HEK293 (cell line): ENCODE results near the gene ELAVL1.

ENCODE experiments used
- EGR2 ChIP-seq: fragments of 450-650 bp; formaldehyde crosslinking; IDR thresholded peaks from 2 replicates; pipeline ENCODE4 v1.5.1; 2016; ENCODE audit warnings: low read depth, missing biosample characterization, missing genetic modification characterization
- GLIS1 ChIP-seq: fragments of 450-650 bp; formaldehyde crosslinking; IDR thresholded peaks from 2 replicates; pipeline ENCODE4 v1.5.1; 2016; ENCODE audit warnings: missing biosample characterization, missing genetic modification characterization
- HOXD13 ChIP-seq: sonication (generic); formaldehyde crosslinking; IDR thresholded peaks from 2 replicates; pipeline ENCODE4 v1.8.0; 2022; ENCODE audit warnings: missing genetic modification reagents, borderline replicate concordance
- OSR2 ChIP-seq: fragments of 450-650 bp; formaldehyde crosslinking; IDR thresholded peaks from 2 replicates; pipeline ENCODE4 v1.5.1; 2016; ENCODE audit warnings: missing biosample characterization, missing genetic modification characterization
- PRDM10 ChIP-seq: fragments of 450-650 bp; formaldehyde crosslinking; IDR thresholded peaks from 2 replicates; pipeline ENCODE4 v1.5.1; 2016; ENCODE audit warnings: missing biosample characterization, missing genetic modification characterization
- PRDM6 ChIP-seq: fragments of 450-650 bp; formaldehyde crosslinking; IDR thresholded peaks from 2 replicates; pipeline ENCODE4 v1.5.1; 2017; ENCODE audit warnings: missing biosample characterization, missing genetic modification characterization
- SALL2 ChIP-seq: fragments of 450-650 bp; formaldehyde crosslinking; IDR thresholded peaks from 2 replicates; pipeline ENCODE4 v1.5.0; 2017; ENCODE audit warnings: missing biosample characterization, mild to moderate bottlenecking, missing genetic modification characterization, borderline replicate concordance
- SP2 ChIP-seq: fragments of 450-650 bp; formaldehyde crosslinking; IDR thresholded peaks from 2 replicates; pipeline ENCODE4 v1.5.1; 2016; ENCODE audit warnings: missing biosample characterization, missing genetic modification characterization
- SP3 ChIP-seq: fragments of 450-650 bp; formaldehyde crosslinking; IDR thresholded peaks from 2 replicates; pipeline ENCODE4 v1.5.1; 2016; ENCODE audit warnings: missing biosample characterization, missing genetic modification characterization
- SP7 ChIP-seq: fragments of 450-650 bp; formaldehyde crosslinking; IDR thresholded peaks from 2 replicates; pipeline ENCODE4 v1.5.1; 2016; ENCODE audit warnings: missing biosample characterization, missing genetic modification characterization
- TSHZ1 ChIP-seq: fragments of 450-650 bp; formaldehyde crosslinking; IDR thresholded peaks from 2 replicates; pipeline ENCODE4 v1.5.1; 2016; ENCODE audit warnings: missing biosample characterization, missing genetic modification characterization, borderline replicate concordance
- WT1 ChIP-seq: fragments of 450-650 bp; formaldehyde crosslinking; IDR thresholded peaks from 2 replicates; pipeline ENCODE4 v1.5.1; 2016; ENCODE audit warnings: missing biosample characterization, missing genetic modification characterization
- ZBTB1 ChIP-seq: fragments of 450-650 bp; formaldehyde crosslinking; IDR thresholded peaks from 2 replicates; pipeline ENCODE4 v1.5.1; 2016; ENCODE audit warnings: missing biosample characterization, missing genetic modification characterization
- ZNF148 ChIP-seq: fragments of 450-650 bp; formaldehyde crosslinking; IDR thresholded peaks from 2 replicates; pipeline ENCODE4 v1.5.0; 2017; ENCODE audit warnings: missing biosample characterization, missing genetic modification characterization, borderline replicate concordance
- ZNF157 ChIP-seq: fragments of 450-650 bp; formaldehyde crosslinking; IDR thresholded peaks from 2 replicates; pipeline ENCODE4 v1.5.1; 2016; ENCODE audit warnings: missing biosample characterization, missing genetic modification characterization
- ZNF302 ChIP-seq: fragments of 450-650 bp; formaldehyde crosslinking; IDR thresholded peaks from 2 replicates; pipeline ENCODE4 v1.5.1; 2016; ENCODE audit warnings: missing biosample characterization, missing genetic modification characterization, low read depth
- ZNF350 ChIP-seq: fragments of 450-650 bp; formaldehyde crosslinking; IDR thresholded peaks from 2 replicates; pipeline ENCODE4 v1.5.0; 2017; ENCODE audit warnings: missing biosample characterization, mild to moderate bottlenecking, missing genetic modification characterization
- ZNF398 ChIP-seq: fragments of 450-650 bp; formaldehyde crosslinking; IDR thresholded peaks from 2 replicates; pipeline ENCODE4 v1.5.1; 2017; ENCODE audit warnings: missing biosample characterization, missing genetic modification characterization
- ZNF518A ChIP-seq: fragments of 450-650 bp; formaldehyde crosslinking; conservative IDR thresholded peaks from 2 replicates; pipeline ENCODE4 v1.5.1; 2016; ENCODE audit warnings: low read depth, missing biosample characterization, missing genetic modification characterization
- ZNF549 ChIP-seq: fragments of 450-650 bp; IDR thresholded peaks from 2 replicates; pipeline ENCODE4 v1.5.1; 2018; ENCODE audit warnings: missing biosample characterization, missing genetic modification characterization, mild to moderate bottlenecking, inconsistent platforms, moderate library complexity

The ELAVL1 gene

GRCh38 chr19:7944177-7944761 lies 61.2 kb downstream of the ELAVL1 start (continued):
- 0 out of 2 replicates have a peak, but pooled peaks have one; percentile 16 for TF ChIP-seq ZNF518A (tag by site-specific recombination)
- 0 out of 2 replicates have a peak, but pooled peaks have one; percentile 5 for TF ChIP-seq OSR2 (tag by site-specific recombination)
- peak; percentile 26; the same call in 1 of the 2 replicates for TF ChIP-seq ZNF398
- TF ChIP-seq SP2 (tag by site-specific recombination), result no peak
- TF ChIP-seq PRDM6 (tag by site-specific recombination), result no peak
- no peak for TF ChIP-seq ZBTB1 (tag by site-specific recombination)
- TF ChIP-seq GLIS1 (tag by site-specific recombination), result peak; percentile 33
- no peak for TF ChIP-seq TSHZ1 (tag by site-specific recombination)
- no peak for TF ChIP-seq ZNF157
- no peak for TF ChIP-seq EGR2 (tag by site-specific recombination)
- TF ChIP-seq WT1 (tag by site-specific recombination), result 0 out of 2 replicates have a peak, but pooled peaks have one; percentile 22
- no peak for TF ChIP-seq SP3 (tag by site-specific recombination)
- no peak for TF ChIP-seq ZNF350 (tag by site-specific recombination)
- TF ChIP-seq HOXD13 (CRISPR knock-in tag), result no peak
- 0 out of 2 replicates have a peak, but pooled peaks have one; percentile 11 for TF ChIP-seq ZNF148
- TF ChIP-seq SALL2 (tag by site-specific recombination), result no peak
- TF ChIP-seq ZNF302 (tag by site-specific recombination), result no peak
- peak; percentile 74; the same call in 1 of the 2 replicates for TF ChIP-seq SP7
- TF ChIP-seq ZNF549, result no peak
- 0 out of 2 replicates have a peak, but pooled peaks have one; percentile 17 for TF ChIP-seq PRDM10
